ENCODE measurements around the gene PHLPP1. TPM values are rescaled to one million over a fixed set of nuclear protein-coding genes. Genes with fewer than 3 reads are reported as not detected.

The PHLPP1 gene
- total and polyA plus RNA-seq, 9 of the 15 experiments (the other 6 are each of a cell fraction or from before 2014, with no cell fraction given), result 0.56 to 9.0 (median 4.5) TPM

DNA sequence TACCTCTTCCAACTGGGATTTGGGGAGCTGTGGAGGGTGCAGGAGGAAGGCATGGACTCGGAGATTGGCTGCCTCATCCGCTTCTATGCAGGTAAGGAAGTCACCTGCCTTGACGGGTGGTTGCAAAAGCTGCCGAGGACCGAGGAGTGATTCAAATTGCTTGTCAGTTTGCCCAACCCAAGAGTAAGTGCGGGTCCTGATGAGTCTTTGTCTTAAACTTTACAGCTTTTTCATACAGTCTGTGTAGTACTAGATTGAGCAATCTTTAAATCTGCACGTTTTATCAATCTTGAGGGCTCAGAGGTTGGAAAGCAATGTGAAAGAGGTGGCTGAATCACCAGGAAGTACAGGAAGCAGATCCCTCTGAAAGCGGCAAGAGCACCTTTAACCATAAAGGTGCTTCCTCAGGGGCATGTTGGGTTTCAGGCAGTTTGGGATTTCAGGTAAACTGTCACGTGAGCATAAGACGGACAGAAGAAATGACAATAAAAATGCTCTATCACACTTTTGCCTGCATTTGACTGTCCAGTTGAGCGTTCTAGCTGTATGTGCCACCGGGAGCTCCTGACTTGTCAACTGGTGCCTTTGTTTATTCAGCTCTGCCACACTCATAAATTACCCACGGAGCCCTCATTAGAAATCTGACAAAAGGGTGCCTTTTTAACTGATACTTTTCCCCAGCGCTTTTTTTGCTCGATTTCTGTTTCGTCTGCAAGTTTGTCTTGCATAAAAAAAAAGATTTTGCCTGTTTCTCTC is 2.0 kb downstream of the PHLPP1 start (continued):
- TF ChIP-seq ZBTB40 (IDR thresholded peaks at IDR 0.05) (no peak), ZBTB40 (CRISPR knock-in tag; IDR thresholded peaks at IDR 0.05) (no peak), PPARD (CRISPR knock-in tag; IDR thresholded peaks at IDR 0.05) (no peak), POLR3G (IDR thresholded peaks at IDR 0.05; ENCODE audit: extremely low read depth, insufficient read length, insufficient replicate concordance) (no peak), ZNF263 (CRISPR knock-in tag; IDR thresholded peaks at IDR 0.05; ENCODE audit: borderline replicate concordance) (no peak), MEIS2 (IDR thresholded peaks at IDR 0.05; ENCODE audit: partially characterized antibody) (peak; percentile 45), CEBPB (tag; IDR thresholded peaks at IDR 0.05) (peak; percentile 90), BRF2 (IDR thresholded peaks at IDR 0.05; ENCODE audit: borderline replicate concordance, insufficient read depth, insufficient read length) (no peak), TFE3 (CRISPR knock-in tag; IDR thresholded peaks at IDR 0.05) (peak; percentile 61), ZBED1 (IDR thresholded peaks at IDR 0.05) (no peak), HDGF (IDR thresholded peaks at IDR 0.05) (no peak), ZNF384 (IDR thresholded peaks at IDR 0.05; ENCODE audit: low read depth, low read length) (no peak), TCF7L2 (IDR thresholded peaks at IDR 0.05; ENCODE audit: low read depth, low read length) (no peak), CHCHD3 (CRISPR knock-in tag; IDR thresholded peaks at IDR 0.05) (no peak), CC2D1A (IDR thresholded peaks at IDR 0.05) (no peak), RCOR1 (IDR thresholded peaks at IDR 0.05; ENCODE audit: borderline replicate concordance in 1 of 2, low read depth in 2 of 2, low read length in 2 of 2) (peak in 1 of 2 experiments; percentile 76; a peak in 2 of 4 replicates)
